ENCODE measurements around the gene SMARCAD1. TPM values are rescaled to one million over a fixed set of nuclear protein-coding genes. Genes with fewer than 3 reads are reported as not detected.

SMARCAD1 gene
- total and polyA plus RNA-seq, 9 of the 15 experiments (the other 6 are each of a cell fraction or from before 2014, with no cell fraction given), result 11.2 to 52.2 (median 34.6) TPM

- TF ChIP-seq SMAD4 (CRISPR knock-in tag; conservative IDR thresholded peaks at IDR 0.05), result no peak
Measured at GRCh38 chr4:94333866-94334265, 126.2 kb downstream of the SMARCAD1 start (continued).

GRCh38 chr4:94334476-94334875, 126.8 kb downstream of the SMARCAD1 start:
- ChIA-PET POLR2A (interaction anchor here (0.9 kb wide), 1 partner anchor 129 kb away, joined by 3 read pairs; no protein-coding TSS in a partner anchor), CTCF (ENCODE audit: low intra/inter-chr PET ratio) (no interaction called here)
- intact Hi-C loops (cut with micrococcal nuclease), result loop anchor here (5.0 kb wide), 1 partner anchor 73 kb away; no protein-coding TSS in a partner anchor
- H3K27me3 ChIP-seq (ENCODE audit: control insufficient read depth in 2 of 2, insufficient read depth in 2 of 2, low read length in 2 of 2), result no peaks in the 10 kb centered on the region; a peak in 1 of 5 replicates
- no peak overlapping the region for H3K9ac ChIP-seq (ENCODE audit: insufficient read depth in 1 of 2, low read depth in 2 of 2, low read length in 2 of 2)
- no peak overlapping the region for H3K27ac ChIP-seq (ENCODE audit: extremely low read depth, low read depth, low read length)
- no peaks in the 10 kb centered on the region for H3K9me1 ChIP-seq (ENCODE audit: control insufficient read depth, insufficient read depth, low read length)
- 41% methylated on average over 2 of the region's 2 CpGs for whole genome bisulfite sequencing (ENCODE audit: insufficient coverage, low coverage, missing lambda C conversion rate)
- no peak overlapping the region for H3K4me2 ChIP-seq (ENCODE audit: insufficient read depth, low read length)
- H4K20me1 ChIP-seq (replicated peaks; ENCODE audit: control insufficient read depth, insufficient read depth, low read length), result no peaks in the 10 kb centered on the region
- ATAC-seq (no peak), DNase-seq (ENCODE audit: extremely low read depth in 1 of 4, low spot score in 3 of 4) (no peak), FAIRE-seq (no peak)
- TF ChIP-seq RCOR1 (IDR thresholded peaks at IDR 0.05; ENCODE audit: borderline replicate concordance in 1 of 2, low read depth in 2 of 2, low read length in 2 of 2), result no peak
- no peak for TF ChIP-seq HMBOX1 (IDR thresholded peaks at IDR 0.05)
- no peak for TF ChIP-seq GTF2E2 (tag; IDR thresholded peaks at IDR 0.05)
- TF ChIP-seq TCF3 (CRISPR knock-in tag; IDR thresholded peaks at IDR 0.05), result no peak
- TF ChIP-seq ZNF175 (CRISPR knock-in tag; IDR thresholded peaks at IDR 0.05; ENCODE audit: low read depth), result no peak
- no peak for TF ChIP-seq VEZF1 (CRISPR knock-in tag; IDR thresholded peaks at IDR 0.05)
- no peak for TF ChIP-seq SMARCE1 (IDR thresholded peaks at IDR 0.05)
- no peak for TF ChIP-seq MIER1 (IDR thresholded peaks at IDR 0.05; ENCODE audit: low read depth)
- no peak for TF ChIP-seq THRB (CRISPR knock-in tag; conservative IDR thresholded peaks at IDR 0.05)
- in situ Hi-C loops (cut with MboI), result no loop called here
- no peak overlapping the region for H3K4me3 ChIP-seq
- no TSS peak for BruUV-seq (replicated peaks)
- H3K4me1 ChIP-seq (replicated peaks in 1 of 2; ENCODE audit: control insufficient read depth in 2 of 2, insufficient read depth in 2 of 2, low read length in 2 of 2), result peaks cover 2 to 3% of the 10 kb centered on the region in 2 experiments; a peak in 2 of 5 replicates
- no peaks in the 10 kb centered on the region for H3K9me3 ChIP-seq (replicated peaks; ENCODE audit: control insufficient read depth, insufficient read depth, low read depth, low read length)
- H3K79me2 ChIP-seq (ENCODE audit: control insufficient read depth, insufficient read depth, low read length), result no peaks in the 10 kb centered on the region
- H2AFZ ChIP-seq (ENCODE audit: low read depth, low read length), result peak overlapping the region; percentile 24; the same call in 1 of the 2 replicates
- H3K36me3 ChIP-seq (ENCODE audit: control insufficient read depth, insufficient read depth, low read length), result no peaks in the 10 kb centered on the region

Data from K562 (cell line).